Measurements from ENCODE around the gene CTDP1.

The CTDP1 gene

DNA sequence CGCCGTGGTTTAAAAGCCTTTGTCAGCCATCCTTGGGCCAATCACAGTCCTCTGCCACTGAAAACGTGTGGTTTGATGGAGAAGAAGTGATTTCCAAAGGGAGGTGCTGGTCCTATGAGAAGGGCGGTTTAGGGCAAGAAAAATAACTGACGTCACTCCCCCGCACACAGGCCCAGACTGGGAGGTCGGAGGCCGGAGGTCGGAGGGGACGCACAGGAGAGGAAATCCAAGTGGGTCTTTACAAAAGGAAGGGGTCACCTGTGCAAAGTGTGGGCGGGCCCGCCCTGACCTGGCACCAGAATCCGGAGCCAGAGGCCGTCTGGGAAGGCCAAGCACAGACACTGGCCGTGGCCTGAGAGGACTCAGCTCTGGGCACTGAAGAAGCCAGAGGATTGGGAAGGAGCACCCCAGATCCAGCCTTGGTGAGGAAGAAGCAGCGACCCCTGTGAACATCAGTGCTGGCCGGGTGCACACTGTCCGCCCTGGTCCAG, 100.1 kb downstream of the CTDP1 start:
- Histone ChIP-seq H3K4me3 (ENCODE audit: low read length, poor library complexity, severe bottlenecking) (no peak overlapping the region), H3K9ac (ENCODE audit: low read depth, low read length, poor library complexity, severe bottlenecking) (no peak overlapping the region), H3K4me2 (ENCODE audit: low read depth, low read length, poor library complexity, severe bottlenecking) (no peak overlapping the region), H4K20me1 (ENCODE audit: insufficient read depth, low read length, poor library complexity, severe bottlenecking) (no peaks in the 10 kb centered on the region), H3F3A (ENCODE audit: low read depth) (no peaks in the 10 kb centered on the region), H3K79me2 (ENCODE audit: insufficient read depth, low read length) (no peaks in the 10 kb centered on the region), H3K4me1 (ENCODE audit: insufficient read depth, low read length, poor library complexity, severe bottlenecking) (no peaks in the 10 kb centered on the region), H2AFZ (ENCODE audit: low read length) (no peak overlapping the region), H3K27me3 (ENCODE audit: insufficient read depth, low read length, poor library complexity, severe bottlenecking) (no peaks in the 10 kb centered on the region), H3K9me2 (replicated peaks; ENCODE audit: low read depth, low read length) (no peaks in the 10 kb centered on the region), H3K36me3 (ENCODE audit: insufficient read depth, low read length) (no peaks in the 10 kb centered on the region), H3K9me3 (ENCODE audit: insufficient read depth, low read depth, low read length) (peaks cover 43% of the 10 kb centered on the region; the same call in 1 of the 2 replicates)
- no peak for TF ChIP-seq EZH2phosphoT487 (IDR thresholded peaks at IDR 0.05; ENCODE audit: borderline replicate concordance)
- TF ChIP-seq, protein P1, sequence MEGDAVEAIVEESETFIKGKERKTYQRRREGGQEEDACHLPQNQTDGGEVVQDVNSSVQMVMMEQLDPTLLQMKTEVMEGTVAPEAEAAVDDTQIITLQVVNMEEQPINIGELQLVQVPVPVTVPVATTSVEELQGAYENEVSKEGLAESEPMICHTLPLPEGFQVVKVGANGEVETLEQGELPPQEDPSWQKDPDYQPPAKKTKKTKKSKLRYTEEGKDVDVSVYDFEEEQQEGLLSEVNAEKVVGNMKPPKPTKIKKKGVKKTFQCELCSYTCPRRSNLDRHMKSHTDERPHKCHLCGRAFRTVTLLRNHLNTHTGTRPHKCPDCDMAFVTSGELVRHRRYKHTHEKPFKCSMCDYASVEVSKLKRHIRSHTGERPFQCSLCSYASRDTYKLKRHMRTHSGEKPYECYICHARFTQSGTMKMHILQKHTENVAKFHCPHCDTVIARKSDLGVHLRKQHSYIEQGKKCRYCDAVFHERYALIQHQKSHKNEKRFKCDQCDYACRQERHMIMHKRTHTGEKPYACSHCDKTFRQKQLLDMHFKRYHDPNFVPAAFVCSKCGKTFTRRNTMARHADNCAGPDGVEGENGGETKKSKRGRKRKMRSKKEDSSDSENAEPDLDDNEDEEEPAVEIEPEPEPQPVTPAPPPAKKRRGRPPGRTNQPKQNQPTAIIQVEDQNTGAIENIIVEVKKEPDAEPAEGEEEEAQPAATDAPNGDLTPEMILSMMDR (conservative IDR thresholded peaks at IDR 0.05; ENCODE audit: low read length) = no peak

DNA sequence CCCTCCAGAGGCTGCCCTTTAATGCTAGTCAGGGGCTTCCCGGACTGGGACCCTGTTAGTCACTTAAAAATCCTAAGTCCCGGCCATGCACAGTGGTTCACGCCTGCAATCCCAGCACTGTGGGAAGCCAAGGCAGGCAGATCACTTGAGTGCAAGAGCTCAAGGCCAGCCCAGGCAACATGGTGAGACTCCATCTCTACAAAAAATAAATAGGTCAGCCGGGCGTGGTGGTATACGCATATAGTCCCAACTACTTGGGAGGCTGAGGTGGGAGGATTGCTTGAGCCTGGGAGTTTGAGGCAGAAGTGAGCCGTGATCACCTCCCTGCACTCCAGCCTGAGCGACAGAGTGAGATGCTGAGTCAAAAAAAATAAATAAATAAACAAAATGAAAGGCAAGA, 100.9 kb downstream of the CTDP1 start:
- Histone ChIP-seq H3F3A (ENCODE audit: low read depth) (no peaks in the 10 kb centered on the region), H2AFZ (ENCODE audit: low read length) (no peak overlapping the region), H3K4me2 (ENCODE audit: low read depth, low read length, poor library complexity, severe bottlenecking) (no peak overlapping the region), H3K4me1 (ENCODE audit: insufficient read depth, low read length, poor library complexity, severe bottlenecking) (no peaks in the 10 kb centered on the region), H4K20me1 (ENCODE audit: insufficient read depth, low read length, poor library complexity, severe bottlenecking) (no peaks in the 10 kb centered on the region), H3K9ac (ENCODE audit: low read depth, low read length, poor library complexity, severe bottlenecking) (no peak overlapping the region), H3K79me2 (ENCODE audit: insufficient read depth, low read length) (no peaks in the 10 kb centered on the region), H3K27me3 (ENCODE audit: insufficient read depth, low read length, poor library complexity, severe bottlenecking) (no peaks in the 10 kb centered on the region), H3K9me2 (replicated peaks; ENCODE audit: low read depth, low read length) (no peaks in the 10 kb centered on the region), H3K36me3 (ENCODE audit: insufficient read depth, low read length) (no peaks in the 10 kb centered on the region), H3K4me3 (ENCODE audit: low read length, poor library complexity, severe bottlenecking) (no peak overlapping the region), H3K9me3 (ENCODE audit: insufficient read depth, low read depth, low read length) (peaks cover 38% of the 10 kb centered on the region; the same call in 1 of the 2 replicates)
- TF ChIP-seq, protein P1 (conservative IDR thresholded peaks at IDR 0.05; ENCODE audit: low read length) = no peak
- TF ChIP-seq EZH2phosphoT487 (IDR thresholded peaks at IDR 0.05; ENCODE audit: borderline replicate concordance) = no peak

DNA sequence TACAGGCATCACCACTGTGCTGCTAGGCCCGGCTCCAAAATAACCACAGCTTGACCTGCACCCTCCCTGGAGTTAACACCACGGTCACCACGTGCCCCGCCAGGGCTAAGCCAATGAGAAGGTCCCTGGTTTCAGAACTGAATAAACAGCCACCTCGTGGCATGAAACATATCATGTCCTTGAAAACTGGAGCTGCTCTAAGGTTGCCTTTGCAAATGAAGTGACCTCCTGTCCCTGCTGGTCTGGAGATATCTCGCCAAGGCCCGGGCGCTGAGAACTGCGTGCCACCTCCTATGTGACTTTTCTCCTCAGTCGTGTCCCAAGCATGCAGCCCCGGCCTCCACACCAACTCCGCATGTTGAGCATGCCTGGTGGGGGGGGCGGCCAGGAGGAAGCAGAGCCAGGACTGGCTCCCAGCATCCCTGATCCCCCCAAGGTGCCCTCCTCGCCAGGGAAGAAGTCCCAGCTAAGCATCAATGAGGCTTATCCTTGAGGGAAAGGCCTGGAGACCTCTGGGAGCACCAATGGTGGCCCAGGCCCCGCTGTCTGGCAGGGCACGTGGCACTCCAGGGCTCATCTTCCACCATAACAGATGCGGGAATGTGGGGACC, 101.8 kb downstream of the CTDP1 start:
- H2AFZ ChIP-seq (ENCODE audit: low read length) = no peak overlapping the region
- H3K4me2 ChIP-seq (ENCODE audit: low read depth, low read length, poor library complexity, severe bottlenecking) = no peak overlapping the region
- TF ChIP-seq EZH2phosphoT487 (IDR thresholded peaks at IDR 0.05; ENCODE audit: borderline replicate concordance) = no peak
- TF ChIP-seq, protein P1 (conservative IDR thresholded peaks at IDR 0.05; ENCODE audit: low read length) = no peak
- no peak overlapping the region for H3K4me3 ChIP-seq (ENCODE audit: low read length, poor library complexity, severe bottlenecking)
- no peak overlapping the region for H3K9ac ChIP-seq (ENCODE audit: low read depth, low read length, poor library complexity, severe bottlenecking)
- H3K9me3 ChIP-seq (ENCODE audit: insufficient read depth, low read depth, low read length) = peaks cover 40% of the 10 kb centered on the region; the same call in 1 of the 2 replicates
- no peaks in the 10 kb centered on the region for H3K9me2 ChIP-seq (replicated peaks; ENCODE audit: low read depth, low read length)
- H3K79me2 ChIP-seq (ENCODE audit: insufficient read depth, low read length) = no peaks in the 10 kb centered on the region
- no peaks in the 10 kb centered on the region for H3K4me1 ChIP-seq (ENCODE audit: insufficient read depth, low read length, poor library complexity, severe bottlenecking)
- no peaks in the 10 kb centered on the region for H3K36me3 ChIP-seq (ENCODE audit: insufficient read depth, low read length)
- H4K20me1 ChIP-seq (ENCODE audit: insufficient read depth, low read length, poor library complexity, severe bottlenecking) = no peaks in the 10 kb centered on the region
- H3F3A ChIP-seq (ENCODE audit: low read depth) = no peaks in the 10 kb centered on the region
- no peaks in the 10 kb centered on the region for H3K27me3 ChIP-seq (ENCODE audit: insufficient read depth, low read length, poor library complexity, severe bottlenecking)

Measured in Loucy (cell line).